Liver (tissue), 9 donors: Measurements from ENCODE around the gene BASP1. TPM values are rescaled to one million over a fixed set of nuclear protein-coding genes. Genes with fewer than 3 reads are reported as not detected.

ENCODE experiments used
- DNase-seq: peaks from one replicate; pipeline ENCODE4 v3.0.0-alpha.2; 2017; ENCODE audit warnings: low spot score
- H3K27ac ChIP-seq, 2 donors: one replicate each; pipeline ENCODE4 v1.7.0; 2013; ENCODE audit warnings: inconsistent platforms in 2 of 2, low read length in 2 of 2, control low read depth in 1 of 2, low read depth in 1 of 2, mild to moderate bottlenecking in 1 of 2
- H3K27me3 ChIP-seq, 4 donors: one replicate each; pipeline versions ENCODE4 v1.6.1 to v1.7.0; 2013; ENCODE audit warnings: low read length in 3 of 4, inconsistent platforms in 1 of 4, mild to moderate bottlenecking in 1 of 4, moderate library complexity in 1 of 4; ENCODE audit not compliant: control insufficient read depth in 4 of 4, insufficient read depth in 4 of 4
- H3K36me3 ChIP-seq, 4 donors: one replicate each; pipeline versions ENCODE4 v1.6.1 to v1.7.0; 2013; ENCODE audit warnings: low read length in 3 of 4, mild to moderate bottlenecking in 3 of 4, low read depth in 1 of 4, moderate library complexity in 1 of 4; ENCODE audit not compliant: control insufficient read depth in 4 of 4, insufficient read depth in 3 of 4
- H3K4me1 ChIP-seq, 4 donors: one replicate each; pipeline versions ENCODE4 v1.6.1 to v1.7.0; 2013; ENCODE audit warnings: low read length in 3 of 4, mild to moderate bottlenecking in 3 of 4, moderate library complexity in 1 of 4; ENCODE audit not compliant: control insufficient read depth in 4 of 4, insufficient read depth in 4 of 4
- H3K4me3 ChIP-seq, 3 donors: one replicate each; pipeline versions ENCODE4 v1.6.1 to v1.7.0; 2013; ENCODE audit warnings: low read length in 3 of 3, control low read depth in 1 of 3, low read depth in 1 of 3, mild to moderate bottlenecking in 1 of 3
- H3K9ac ChIP-seq, 2 donors: one replicate each; pipeline ENCODE4 v1.7.0; 2013; ENCODE audit warnings: low read length in 2 of 2, mild to moderate bottlenecking in 2 of 2, moderate library complexity in 2 of 2, control low read depth in 1 of 2, low read depth in 1 of 2
- H3K9me3 ChIP-seq, 4 donors: one replicate each; pipeline versions ENCODE4 v1.6.1 to v1.7.0; 2013; ENCODE audit warnings: low read length in 3 of 4; ENCODE audit not compliant: control insufficient read depth in 4 of 4
- EGR1 ChIP-seq, 2 donors: IDR thresholded peaks; 2 replicates each; pipeline ENCODE4 v1.6.1; 2016 to 2018; ENCODE audit warnings: antibody characterized with exemption in 2 of 2, low read depth in 2 of 2
- FOXA1 ChIP-seq: IDR thresholded peaks from 2 replicates; pipeline ENCODE4 v1.6.1; 2016; ENCODE audit warnings: antibody characterized with exemption
- FOXA2 ChIP-seq: IDR thresholded peaks from 2 replicates; pipeline ENCODE4 v1.6.1; 2016; ENCODE audit warnings: antibody characterized with exemption
- GABPA ChIP-seq, 2 donors: IDR thresholded peaks in 1 of 2; conservative IDR thresholded peaks in 1 of 2; 2 replicates each; pipeline ENCODE4 v1.6.1; 2016; ENCODE audit warnings: antibody characterized with exemption in 2 of 2, mild to moderate bottlenecking in 1 of 2, moderate library complexity in 1 of 2
- HNF4A ChIP-seq, 2 donors: conservative IDR thresholded peaks; 2 replicates each; pipeline ENCODE4 v1.6.1; 2016; ENCODE audit warnings: antibody characterized with exemption in 2 of 2, mild to moderate bottlenecking in 2 of 2
- HNF4G ChIP-seq: IDR thresholded peaks from 2 replicates; pipeline ENCODE4 v1.6.1; 2016; ENCODE audit warnings: antibody characterized with exemption
- JUND ChIP-seq, 2 donors: IDR thresholded peaks; 2 replicates each; pipeline ENCODE4 v1.6.1; 2016; ENCODE audit warnings: antibody characterized with exemption in 2 of 2
- NR2F2 ChIP-seq: IDR thresholded peaks from 2 replicates; pipeline ENCODE4 v1.6.1; 2016; ENCODE audit warnings: antibody characterized with exemption
- RAD21 ChIP-seq, 2 donors: IDR thresholded peaks; 2 replicates each; pipeline ENCODE4 v1.6.1; 2016; ENCODE audit warnings: antibody characterized with exemption in 2 of 2, mild to moderate bottlenecking in 2 of 2
- RXRA ChIP-seq, 2 donors: IDR thresholded peaks; 2 replicates each; pipeline ENCODE4 v1.6.1; 2017 to 2018; ENCODE audit warnings: antibody characterized with exemption in 2 of 2, mild to moderate bottlenecking in 1 of 2
- SP1 ChIP-seq: IDR thresholded peaks from 2 replicates; pipeline ENCODE4 v1.6.1; 2018; ENCODE audit warnings: antibody characterized with exemption, mild to moderate bottlenecking
- TAF1 ChIP-seq: conservative IDR thresholded peaks from 2 replicates; pipeline ENCODE4 v1.6.1; 2016; ENCODE audit warnings: antibody characterized with exemption, mild to moderate bottlenecking
- YY1 ChIP-seq: IDR thresholded peaks from 2 replicates; pipeline ENCODE4 v1.6.1; 2016; ENCODE audit warnings: antibody characterized with exemption, mild to moderate bottlenecking
- WGBS: extraction: QIAGEN DNeasy Blood & Tissue Kit; methylation state at CpG from one replicate; pipeline ENCODE4 v1.1.7; 2013; 5-methylcytosine and 5-hydroxymethylcytosine counted together
- polyA plus RNA-seq, 2 donors: library from polyadenylated mRNA; stranded (reverse) in 1 of 2; unstranded in 1 of 2; fragments of 200-250 nt in 1 of 2; fragments of >200 nt in 1 of 2; fragmentation: Nextera tagmentation in 1 of 2; extraction: Ambion mirVana in 1 of 2; gene quantifications; one replicate each; pipeline versions ENCODE4 v1.2.1 to v1.2.3, GENCODE V29; 2013 to 2015
- total RNA-seq, 2 donors: library from RNA; depleted of rRNA; stranded (reverse); fragments of >200 nt; gene quantifications; one replicate each; pipeline ENCODE4 v1.2.3, GENCODE V29; 2014
- TF ChIP-seq, protein P1 (sequence below): IDR thresholded peaks from 2 replicates; pipeline ENCODE4 v1.6.1; 2016; ENCODE audit warnings: antibody characterized with exemption
- TF ChIP-seq, protein P2 (sequence below): IDR thresholded peaks from 2 replicates; pipeline ENCODE4 v1.6.1; 2016; ENCODE audit warnings: antibody characterized with exemption, mild to moderate bottlenecking
- TF ChIP-seq, protein P3 (sequence below): IDR thresholded peaks from 2 replicates; pipeline ENCODE4 v1.6.1; 2016; ENCODE audit warnings: antibody characterized with exemption
- TF ChIP-seq, protein P4 (sequence below): fragments of 150-350 bp; IDR thresholded peaks from 2 replicates; pipeline ENCODE4 v1.5.1; 2017; ENCODE audit warnings: improper control_type of control experiment, low read depth, low read length; ENCODE audit not compliant: missing input control
- TF ChIP-seq, protein P5 (sequence below): IDR thresholded peaks from 2 replicates; pipeline ENCODE4 v1.6.1; 2016; ENCODE audit warnings: antibody characterized with exemption
- donor health status: healthy.
- donor health status: healthy.
- donor health status: healthy.
- donor health status: healthy.
- donor health status: healthy.

BASP1 gene
- total and polyA plus RNA-seq, 4 donors, result 1.2 to 17.0 (median 5.4) TPM

DNA sequence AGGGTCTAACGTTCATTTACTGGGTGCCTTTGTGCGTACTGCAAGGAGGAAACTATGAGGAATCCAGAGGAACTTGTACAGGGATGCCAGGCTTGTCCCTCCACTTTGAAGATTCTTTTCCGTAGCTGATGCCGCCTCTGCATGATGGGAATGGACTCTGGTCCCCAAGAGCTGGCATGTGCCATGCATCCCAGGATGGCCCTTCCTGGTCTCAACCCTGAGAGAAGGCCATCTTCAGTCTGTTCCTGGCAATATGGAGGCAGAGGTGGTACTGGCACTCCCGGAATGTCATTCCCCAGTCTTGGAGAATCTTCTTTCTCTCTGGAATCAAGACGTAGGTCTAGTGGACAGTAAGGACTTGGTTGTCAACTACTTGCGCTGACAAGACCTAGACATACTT, 61.5 kb downstream of the BASP1 start:
- WGBS, result 87% methylated on average over 7 of the region's 7 CpGs
- no peak overlapping the region for H3K27ac ChIP-seq
- no peak for DNase-seq

More for the DNA sequence above, 61.5 kb downstream of the BASP1 start:
- H3K4me3 ChIP-seq, result no peak overlapping the region
- peaks cover 0 to 3% (median 0%) of the 10 kb centered on the region in 4 donors for H3K27me3 ChIP-seq
- H3K9ac ChIP-seq, result no peak overlapping the region
- TF ChIP-seq RAD21 (IDR thresholded peaks at IDR 0.05) (no peak), GABPA (IDR thresholded peaks at IDR 0.05 in 1 of 2, conservative IDR thresholded peaks at IDR 0.05 in 1 of 2) (no peak), FOXA1 (no peak), YY1 (no peak), EGR1 (IDR thresholded peaks at IDR 0.05; ENCODE audit: low read depth in 2 of 2) (no peak), RXRA (IDR thresholded peaks at IDR 0.05) (no peak), FOXA2 (no peak), TAF1 (no peak), HNF4A (conservative IDR thresholded peaks at IDR 0.05) (no peak), JUND (IDR thresholded peaks at IDR 0.05) (no peak), NR2F2 (no peak), SP1 (no peak), HNF4G (no peak)
- TF ChIP-seq, protein P1, sequence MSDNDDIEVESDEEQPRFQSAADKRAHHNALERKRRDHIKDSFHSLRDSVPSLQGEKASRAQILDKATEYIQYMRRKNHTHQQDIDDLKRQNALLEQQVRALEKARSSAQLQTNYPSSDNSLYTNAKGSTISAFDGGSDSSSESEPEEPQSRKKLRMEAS, result no peak
- TF ChIP-seq, protein P2, sequence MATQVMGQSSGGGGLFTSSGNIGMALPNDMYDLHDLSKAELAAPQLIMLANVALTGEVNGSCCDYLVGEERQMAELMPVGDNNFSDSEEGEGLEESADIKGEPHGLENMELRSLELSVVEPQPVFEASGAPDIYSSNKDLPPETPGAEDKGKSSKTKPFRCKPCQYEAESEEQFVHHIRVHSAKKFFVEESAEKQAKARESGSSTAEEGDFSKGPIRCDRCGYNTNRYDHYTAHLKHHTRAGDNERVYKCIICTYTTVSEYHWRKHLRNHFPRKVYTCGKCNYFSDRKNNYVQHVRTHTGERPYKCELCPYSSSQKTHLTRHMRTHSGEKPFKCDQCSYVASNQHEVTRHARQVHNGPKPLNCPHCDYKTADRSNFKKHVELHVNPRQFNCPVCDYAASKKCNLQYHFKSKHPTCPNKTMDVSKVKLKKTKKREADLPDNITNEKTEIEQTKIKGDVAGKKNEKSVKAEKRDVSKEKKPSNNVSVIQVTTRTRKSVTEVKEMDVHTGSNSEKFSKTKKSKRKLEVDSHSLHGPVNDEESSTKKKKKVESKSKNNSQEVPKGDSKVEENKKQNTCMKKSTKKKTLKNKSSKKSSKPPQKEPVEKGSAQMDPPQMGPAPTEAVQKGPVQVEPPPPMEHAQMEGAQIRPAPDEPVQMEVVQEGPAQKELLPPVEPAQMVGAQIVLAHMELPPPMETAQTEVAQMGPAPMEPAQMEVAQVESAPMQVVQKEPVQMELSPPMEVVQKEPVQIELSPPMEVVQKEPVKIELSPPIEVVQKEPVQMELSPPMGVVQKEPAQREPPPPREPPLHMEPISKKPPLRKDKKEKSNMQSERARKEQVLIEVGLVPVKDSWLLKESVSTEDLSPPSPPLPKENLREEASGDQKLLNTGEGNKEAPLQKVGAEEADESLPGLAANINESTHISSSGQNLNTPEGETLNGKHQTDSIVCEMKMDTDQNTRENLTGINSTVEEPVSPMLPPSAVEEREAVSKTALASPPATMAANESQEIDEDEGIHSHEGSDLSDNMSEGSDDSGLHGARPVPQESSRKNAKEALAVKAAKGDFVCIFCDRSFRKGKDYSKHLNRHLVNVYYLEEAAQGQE, result no peak
- TF ChIP-seq, protein P3, sequence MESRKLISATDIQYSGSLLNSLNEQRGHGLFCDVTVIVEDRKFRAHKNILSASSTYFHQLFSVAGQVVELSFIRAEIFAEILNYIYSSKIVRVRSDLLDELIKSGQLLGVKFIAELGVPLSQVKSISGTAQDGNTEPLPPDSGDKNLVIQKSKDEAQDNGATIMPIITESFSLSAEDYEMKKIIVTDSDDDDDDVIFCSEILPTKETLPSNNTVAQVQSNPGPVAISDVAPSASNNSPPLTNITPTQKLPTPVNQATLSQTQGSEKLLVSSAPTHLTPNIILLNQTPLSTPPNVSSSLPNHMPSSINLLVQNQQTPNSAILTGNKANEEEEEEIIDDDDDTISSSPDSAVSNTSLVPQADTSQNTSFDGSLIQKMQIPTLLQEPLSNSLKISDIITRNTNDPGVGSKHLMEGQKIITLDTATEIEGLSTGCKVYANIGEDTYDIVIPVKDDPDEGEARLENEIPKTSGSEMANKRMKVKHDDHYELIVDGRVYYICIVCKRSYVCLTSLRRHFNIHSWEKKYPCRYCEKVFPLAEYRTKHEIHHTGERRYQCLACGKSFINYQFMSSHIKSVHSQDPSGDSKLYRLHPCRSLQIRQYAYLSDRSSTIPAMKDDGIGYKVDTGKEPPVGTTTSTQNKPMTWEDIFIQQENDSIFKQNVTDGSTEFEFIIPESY, result no peak
- TF ChIP-seq, protein P4, sequence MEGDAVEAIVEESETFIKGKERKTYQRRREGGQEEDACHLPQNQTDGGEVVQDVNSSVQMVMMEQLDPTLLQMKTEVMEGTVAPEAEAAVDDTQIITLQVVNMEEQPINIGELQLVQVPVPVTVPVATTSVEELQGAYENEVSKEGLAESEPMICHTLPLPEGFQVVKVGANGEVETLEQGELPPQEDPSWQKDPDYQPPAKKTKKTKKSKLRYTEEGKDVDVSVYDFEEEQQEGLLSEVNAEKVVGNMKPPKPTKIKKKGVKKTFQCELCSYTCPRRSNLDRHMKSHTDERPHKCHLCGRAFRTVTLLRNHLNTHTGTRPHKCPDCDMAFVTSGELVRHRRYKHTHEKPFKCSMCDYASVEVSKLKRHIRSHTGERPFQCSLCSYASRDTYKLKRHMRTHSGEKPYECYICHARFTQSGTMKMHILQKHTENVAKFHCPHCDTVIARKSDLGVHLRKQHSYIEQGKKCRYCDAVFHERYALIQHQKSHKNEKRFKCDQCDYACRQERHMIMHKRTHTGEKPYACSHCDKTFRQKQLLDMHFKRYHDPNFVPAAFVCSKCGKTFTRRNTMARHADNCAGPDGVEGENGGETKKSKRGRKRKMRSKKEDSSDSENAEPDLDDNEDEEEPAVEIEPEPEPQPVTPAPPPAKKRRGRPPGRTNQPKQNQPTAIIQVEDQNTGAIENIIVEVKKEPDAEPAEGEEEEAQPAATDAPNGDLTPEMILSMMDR, result no peak
- TF ChIP-seq, protein P5, sequence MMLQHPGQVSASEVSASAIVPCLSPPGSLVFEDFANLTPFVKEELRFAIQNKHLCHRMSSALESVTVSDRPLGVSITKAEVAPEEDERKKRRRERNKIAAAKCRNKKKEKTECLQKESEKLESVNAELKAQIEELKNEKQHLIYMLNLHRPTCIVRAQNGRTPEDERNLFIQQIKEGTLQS, result no peak
- peaks cover 0 to 3% (median 0%) of the 10 kb centered on the region in 4 donors for H3K36me3 ChIP-seq
- H3K9me3 ChIP-seq, result peaks cover 0 to 2% (median 0%) of the 10 kb centered on the region in 4 donors
- no peaks in the 10 kb centered on the region for H3K4me1 ChIP-seq
